ENCODE results near the gene TTC7B. TPM values are rescaled to one million over a fixed set of nuclear protein-coding genes. Genes with fewer than 3 reads are reported as not detected.
"Not testable (repeated sequence)": the region's sequence is repeated elsewhere in the genome, so short reads cannot be mapped to it uniquely, and the experiment has no call there.

The TTC7B gene
- total and polyA plus RNA-seq, 9 donors: 17.6 to 44.7 (median 38.0) TPM

DNA sequence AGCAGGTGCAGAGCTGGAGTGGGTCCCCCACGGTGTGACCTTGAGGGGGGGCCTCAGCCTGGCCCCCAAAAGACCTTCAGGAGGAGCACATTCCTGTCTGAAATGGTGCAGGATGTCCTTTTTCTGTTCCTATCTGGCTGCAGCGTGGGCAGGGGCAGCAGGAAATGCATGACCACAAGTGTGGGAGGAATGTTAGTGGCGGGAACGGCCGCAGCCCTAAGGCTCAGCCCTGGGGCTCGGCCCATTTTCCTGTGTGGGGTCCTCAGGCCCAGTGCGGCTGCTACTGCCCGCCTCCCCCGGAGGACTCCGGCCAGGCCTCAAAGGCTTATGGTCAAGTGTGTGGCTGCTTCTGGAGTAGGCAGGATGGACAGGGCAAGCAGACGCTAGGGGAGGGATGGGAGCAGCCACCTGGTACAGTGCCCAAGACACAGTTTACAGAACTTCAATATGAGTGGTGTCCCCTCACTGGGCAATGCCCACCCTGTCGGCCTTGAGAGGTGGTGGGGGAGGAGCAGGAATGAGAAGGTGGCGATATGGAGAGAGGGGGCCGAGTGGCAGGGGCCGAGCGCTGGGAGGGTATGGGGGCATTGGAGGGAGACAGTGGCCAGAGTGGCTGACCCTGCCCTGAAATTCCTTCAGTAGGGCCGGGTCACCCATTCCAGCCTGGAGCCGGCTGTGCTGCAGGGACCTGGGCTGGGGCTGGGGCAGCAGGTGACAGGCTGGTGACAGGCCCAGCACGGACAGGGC, 282.0 kb downstream of the TTC7B start:
- no peak for DNase-seq

DNA sequence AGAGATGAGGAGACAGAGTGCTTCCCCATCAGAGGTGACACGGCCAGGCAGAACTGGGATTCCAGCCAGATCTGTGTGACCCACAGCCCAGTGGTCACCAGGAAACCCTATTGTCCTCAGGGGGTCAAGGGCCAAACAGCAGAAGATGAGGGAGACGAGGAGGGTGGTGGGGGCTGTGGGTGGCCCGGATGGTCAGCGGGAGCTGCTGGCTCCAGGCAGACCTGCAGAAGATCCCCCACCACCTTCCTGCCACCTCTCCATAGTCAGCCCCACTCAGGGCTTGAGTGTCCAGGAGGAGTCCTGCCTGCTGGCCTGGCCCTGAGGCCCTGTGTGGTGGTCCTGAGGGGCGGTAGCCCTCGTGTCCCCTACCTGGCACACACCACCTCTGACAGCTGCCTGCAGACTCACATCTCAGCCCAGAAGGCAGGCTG, 282.6 kb downstream of the TTC7B start:
- Histone ChIP-seq H3K4me1 (ENCODE audit: control insufficient read depth, insufficient read depth, low read length) (peaks cover 33% of the 10 kb centered on the region), H3K27me3 (ENCODE audit: control insufficient read depth, insufficient read depth, low read length) (no peaks in the 10 kb centered on the region), H3K4me3 (ENCODE audit: low read length) (no peak overlapping the region), H3K9me3 (replicated peaks; ENCODE audit: control insufficient read depth, low read depth, low read length) (no peaks in the 10 kb centered on the region), H3K36me3 (ENCODE audit: control insufficient read depth, insufficient read depth, low read length) (peaks cover 5% of the 10 kb centered on the region), H3K27ac (ENCODE audit: low read length) (no peak overlapping the region)
- WGBS (ENCODE audit: insufficient coverage): 60% methylated on average over 3 of the region's 6 CpGs
- DNase-seq: no peak

More for the DNA sequence above, 282.0 kb downstream of the TTC7B start:
- 57% methylated on average over 18 of the region's 19 CpGs for WGBS (ENCODE audit: insufficient coverage)
- H3K4me1 ChIP-seq (ENCODE audit: control insufficient read depth, insufficient read depth, low read length): peaks cover 33% of the 10 kb centered on the region
- no peak overlapping the region for H3K4me3 ChIP-seq (ENCODE audit: low read length)
- H3K36me3 ChIP-seq (ENCODE audit: control insufficient read depth, insufficient read depth, low read length): peaks cover 12% of the 10 kb centered on the region
- H3K27me3 ChIP-seq (ENCODE audit: control insufficient read depth, insufficient read depth, low read length): no peaks in the 10 kb centered on the region
- no peak overlapping the region for H3K27ac ChIP-seq (ENCODE audit: low read length)
- H3K9me3 ChIP-seq (replicated peaks; ENCODE audit: control insufficient read depth, low read depth, low read length): no peaks in the 10 kb centered on the region

GRCh38 chr14:90532826-90533525, 283.3 kb downstream of the TTC7B start:
- H3K27ac ChIP-seq (ENCODE audit: low read length): no peak overlapping the region
- no peak for DNase-seq

DNA sequence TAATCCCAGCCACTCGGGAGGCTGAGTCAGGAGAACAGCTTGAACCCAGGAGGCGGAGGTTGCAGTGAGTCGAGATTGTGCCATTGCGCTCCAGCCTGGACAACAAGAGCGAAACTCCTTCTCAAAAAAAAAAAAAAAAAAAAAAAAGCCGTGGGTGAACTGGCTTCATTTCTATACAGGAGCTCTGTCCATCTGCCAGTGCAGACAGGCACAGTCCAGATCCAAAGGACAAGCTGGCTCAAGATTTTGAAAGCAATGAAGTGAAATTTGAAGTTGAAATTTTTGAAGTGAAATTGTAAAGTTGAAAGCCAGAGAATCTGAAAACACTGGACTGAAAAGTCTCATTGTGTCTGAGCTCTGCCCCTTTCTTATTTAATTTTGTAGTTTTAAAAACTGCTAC, 284.7 kb downstream of the TTC7B start:
- Histone ChIP-seq H3K36me3 (ENCODE audit: control insufficient read depth, insufficient read depth, low read length) (no peaks in the 10 kb centered on the region), H3K4me3 (ENCODE audit: low read length) (no peak overlapping the region), H3K27ac (ENCODE audit: low read length) (no peak overlapping the region), H3K4me1 (ENCODE audit: control insufficient read depth, insufficient read depth, low read length) (peaks cover 31% of the 10 kb centered on the region), H3K27me3 (ENCODE audit: control insufficient read depth, insufficient read depth, low read length) (no peaks in the 10 kb centered on the region), H3K9me3 (replicated peaks; ENCODE audit: control insufficient read depth, low read depth, low read length) (peaks cover 3% of the 10 kb centered on the region)
- no peak for DNase-seq
- no CpG with 5 or more reads among the region's 6 CpGs for WGBS (ENCODE audit: insufficient coverage)

More at GRCh38 chr14:90532826-90533525, 283.3 kb downstream of the TTC7B start:
- Histone ChIP-seq H3K4me1 (ENCODE audit: control insufficient read depth, insufficient read depth, low read length) (peaks cover 33% of the 10 kb centered on the region), H3K9me3 (replicated peaks; ENCODE audit: control insufficient read depth, low read depth, low read length) (no peaks in the 10 kb centered on the region), H3K27me3 (ENCODE audit: control insufficient read depth, insufficient read depth, low read length) (no peaks in the 10 kb centered on the region), H3K36me3 (ENCODE audit: control insufficient read depth, insufficient read depth, low read length) (peaks cover 5% of the 10 kb centered on the region), H3K4me3 (ENCODE audit: low read length) (no peak overlapping the region)
- WGBS (ENCODE audit: insufficient coverage): 92% methylated on average over 6 of the region's 14 CpGs

DNA sequence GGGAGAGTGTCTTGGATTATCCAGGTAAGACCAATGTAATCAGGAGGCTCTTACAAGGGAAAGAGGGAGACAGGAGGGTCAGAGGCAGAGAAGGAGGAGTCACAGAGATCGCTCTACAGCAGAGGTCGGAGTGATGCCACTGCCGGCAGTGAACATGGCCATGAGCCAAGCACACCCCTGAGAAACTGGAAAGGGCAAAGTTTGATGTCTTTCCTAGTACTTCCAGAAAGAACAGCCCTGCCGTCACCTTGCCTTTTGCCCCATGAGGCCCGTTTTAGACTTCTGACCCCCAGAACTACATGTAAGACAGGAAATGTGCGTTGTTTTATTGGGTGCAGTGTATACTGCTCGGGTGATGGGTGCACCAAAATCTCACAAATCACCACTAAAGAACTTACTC, 285.7 kb downstream of the TTC7B start:
- Histone ChIP-seq H3K4me3 (ENCODE audit: low read length) (no peak overlapping the region), H3K36me3 (ENCODE audit: control insufficient read depth, insufficient read depth, low read length) (no peaks in the 10 kb centered on the region), H3K4me1 (ENCODE audit: control insufficient read depth, insufficient read depth, low read length) (peaks cover 21% of the 10 kb centered on the region), H3K27ac (ENCODE audit: low read length) (no peak overlapping the region), H3K9me3 (replicated peaks; ENCODE audit: control insufficient read depth, low read depth, low read length) (peaks cover 3% of the 10 kb centered on the region), H3K27me3 (ENCODE audit: control insufficient read depth, insufficient read depth, low read length) (no peaks in the 10 kb centered on the region)
- WGBS (ENCODE audit: insufficient coverage): 87% methylated on average over 3 of the region's 7 CpGs
- no peak for DNase-seq

DNA sequence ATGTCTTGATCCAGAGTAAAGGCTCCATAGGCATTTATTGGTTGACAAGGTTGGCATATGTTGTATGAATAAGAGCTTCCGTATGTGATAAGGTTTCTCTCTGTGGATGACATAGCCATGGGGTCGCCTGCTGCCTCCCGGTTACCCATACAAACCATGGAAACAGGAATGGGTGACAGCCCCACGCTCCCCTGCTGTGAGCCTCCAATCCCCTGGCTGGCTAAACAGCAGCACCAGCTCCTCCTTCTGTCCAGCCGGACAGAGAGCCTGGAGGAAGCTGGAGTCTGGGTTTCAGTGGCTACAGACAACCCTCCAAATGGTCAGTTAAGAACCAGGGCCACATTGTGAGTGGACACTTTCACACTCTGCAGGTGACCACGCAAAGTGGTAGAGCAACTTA, 288.3 kb downstream of the TTC7B start:
- 93% methylated on average over 4 of the region's 6 CpGs for WGBS (ENCODE audit: insufficient coverage)
- H3K27ac ChIP-seq (ENCODE audit: low read length): no peak overlapping the region
- H3K36me3 ChIP-seq (ENCODE audit: control insufficient read depth, insufficient read depth, low read length): no peaks in the 10 kb centered on the region
- no peak for DNase-seq
- H3K27me3 ChIP-seq (ENCODE audit: control insufficient read depth, insufficient read depth, low read length): no peaks in the 10 kb centered on the region
- H3K4me3 ChIP-seq (ENCODE audit: low read length): no peak overlapping the region
- H3K4me1 ChIP-seq (ENCODE audit: control insufficient read depth, insufficient read depth, low read length): peaks cover 14% of the 10 kb centered on the region
- peaks cover 3% of the 10 kb centered on the region for H3K9me3 ChIP-seq (replicated peaks; ENCODE audit: control insufficient read depth, low read depth, low read length)

DNA sequence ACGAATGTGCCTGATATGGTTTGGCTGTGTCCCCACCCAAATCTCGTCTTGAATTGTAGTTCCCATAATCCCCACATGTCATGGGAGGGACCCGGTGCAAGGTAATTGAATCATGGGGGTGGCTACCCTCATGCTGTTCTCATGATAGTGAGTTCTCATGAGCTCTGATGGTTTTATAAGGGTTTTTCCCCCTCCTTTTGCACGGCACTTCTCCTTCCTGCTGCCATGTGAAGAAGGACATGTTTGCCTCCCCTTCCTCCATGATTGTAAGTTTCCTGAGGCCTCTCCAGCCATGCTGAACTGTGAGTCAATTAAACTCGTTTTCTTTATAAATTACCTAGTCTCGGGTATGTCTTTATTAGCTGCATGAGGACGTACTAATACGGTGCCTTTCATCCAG, 289.7 kb downstream of the TTC7B start:
- 76% methylated on average over 2 of the region's 8 CpGs for WGBS (ENCODE audit: insufficient coverage)
- DNase-seq: not testable (repeated sequence)

DNA sequence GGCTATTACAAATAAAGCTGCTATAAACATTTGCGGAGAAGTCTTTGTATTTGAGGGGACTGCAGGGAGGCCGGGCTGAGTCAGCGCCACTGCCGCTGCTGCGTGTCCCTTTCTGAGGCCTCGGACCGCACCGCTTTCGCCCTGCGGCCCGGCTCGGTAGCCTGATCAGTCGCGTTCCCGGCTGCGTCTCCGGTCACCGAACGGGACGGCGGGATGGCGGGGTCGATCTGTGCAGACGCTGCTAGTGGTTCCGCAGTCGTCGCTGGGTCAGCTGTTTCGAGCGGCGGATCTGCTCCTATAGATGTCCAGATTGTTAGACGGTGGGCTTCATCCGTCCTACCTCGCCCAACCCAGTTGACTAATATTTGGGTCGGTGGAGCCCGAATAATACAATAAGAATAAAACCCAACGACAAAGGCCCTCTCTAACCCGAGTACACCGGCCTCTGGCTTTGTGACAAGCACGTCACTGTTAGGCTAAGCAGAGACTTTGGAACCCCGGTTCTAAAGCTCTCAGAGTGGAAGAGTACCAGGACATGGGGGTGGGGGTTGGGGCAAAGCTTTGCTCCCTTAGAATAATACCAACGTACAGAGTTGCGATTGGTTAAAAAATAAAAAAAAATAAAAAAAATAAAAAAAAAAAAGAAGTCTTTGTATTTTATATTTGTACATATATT, 290.7 kb downstream of the TTC7B start:
- not testable (repeated sequence) for H3K36me3 ChIP-seq (ENCODE audit: control insufficient read depth, insufficient read depth, low read length); H3K4me3 ChIP-seq (ENCODE audit: low read length); DNase-seq; H3K9me3 ChIP-seq (replicated peaks; ENCODE audit: control insufficient read depth, low read depth, low read length); H3K27ac ChIP-seq (ENCODE audit: low read length); H3K27me3 ChIP-seq (ENCODE audit: control insufficient read depth, insufficient read depth, low read length)
- 64% methylated on average over 10 of the region's 42 CpGs for WGBS (ENCODE audit: insufficient coverage)
- peaks cover 39% of the 10 kb centered on the region for H3K4me1 ChIP-seq (ENCODE audit: control insufficient read depth, insufficient read depth, low read length)

More for the DNA sequence above, 289.7 kb downstream of the TTC7B start:
- not testable (repeated sequence) for H3K27ac ChIP-seq (ENCODE audit: low read length); H3K4me3 ChIP-seq (ENCODE audit: low read length); H3K27me3 ChIP-seq (ENCODE audit: control insufficient read depth, insufficient read depth, low read length); H3K9me3 ChIP-seq (replicated peaks; ENCODE audit: control insufficient read depth, low read depth, low read length); H3K36me3 ChIP-seq (ENCODE audit: control insufficient read depth, insufficient read depth, low read length)
- peaks cover 28% of the 10 kb centered on the region for H3K4me1 ChIP-seq (ENCODE audit: control insufficient read depth, insufficient read depth, low read length)

- Histone ChIP-seq H3K4me1 (ENCODE audit: control insufficient read depth, insufficient read depth, low read length) (peaks cover 47% of the 10 kb centered on the region), H3K4me3 (ENCODE audit: low read length) (no peak overlapping the region), H3K27ac (ENCODE audit: low read length) (no peak overlapping the region), H3K27me3 (ENCODE audit: control insufficient read depth, insufficient read depth, low read length) (no peaks in the 10 kb centered on the region), H3K36me3 (ENCODE audit: control insufficient read depth, insufficient read depth, low read length) (no peaks in the 10 kb centered on the region), H3K9me3 (replicated peaks; ENCODE audit: control insufficient read depth, low read depth, low read length) (peaks cover 7% of the 10 kb centered on the region)
- WGBS (ENCODE audit: insufficient coverage): 63% methylated on average over 10 of the region's 18 CpGs
- peak; percentile 32 for DNase-seq
Measured at GRCh38 chr14:90523961-90524875, 292.0 kb downstream of the TTC7B start.
